Activated gamma-delta T cell treated with Interleukin-2 at 50 U/mL for 16 hours (primary cell): ENCODE measurements around the gene PSMG3.

Experiments used
- DNase-seq: peaks from one replicate; pipeline ENCODE4 v3.0.0-alpha.2; 2020

Gene PSMG3

GRCh38 chr7:1542841-1543747 lies 26.7 kb downstream of the PSMG3 start:
- no peak for DNase-seq

DNA sequence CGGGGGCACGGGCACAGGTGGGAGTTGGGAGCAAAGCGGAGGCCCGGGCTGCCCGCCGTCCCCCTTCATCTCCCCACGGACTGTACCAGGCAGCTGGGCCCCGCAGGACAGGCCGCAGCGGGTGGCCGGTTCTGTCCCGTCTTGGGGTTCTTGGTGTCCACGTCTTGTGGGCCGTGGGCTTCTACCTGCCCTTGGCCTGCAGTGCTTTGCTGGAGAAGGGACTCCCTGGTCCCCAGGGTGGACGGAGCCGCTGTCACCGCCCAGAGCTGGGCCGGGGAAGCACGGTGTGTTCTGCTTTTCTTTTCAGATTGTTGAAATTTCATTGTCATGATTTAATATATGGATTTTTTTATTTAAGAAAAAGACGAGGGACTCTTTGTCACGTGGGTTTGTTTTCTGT lies 27.5 kb downstream of the PSMG3 start:
- DNase-seq, result no peak

DNA sequence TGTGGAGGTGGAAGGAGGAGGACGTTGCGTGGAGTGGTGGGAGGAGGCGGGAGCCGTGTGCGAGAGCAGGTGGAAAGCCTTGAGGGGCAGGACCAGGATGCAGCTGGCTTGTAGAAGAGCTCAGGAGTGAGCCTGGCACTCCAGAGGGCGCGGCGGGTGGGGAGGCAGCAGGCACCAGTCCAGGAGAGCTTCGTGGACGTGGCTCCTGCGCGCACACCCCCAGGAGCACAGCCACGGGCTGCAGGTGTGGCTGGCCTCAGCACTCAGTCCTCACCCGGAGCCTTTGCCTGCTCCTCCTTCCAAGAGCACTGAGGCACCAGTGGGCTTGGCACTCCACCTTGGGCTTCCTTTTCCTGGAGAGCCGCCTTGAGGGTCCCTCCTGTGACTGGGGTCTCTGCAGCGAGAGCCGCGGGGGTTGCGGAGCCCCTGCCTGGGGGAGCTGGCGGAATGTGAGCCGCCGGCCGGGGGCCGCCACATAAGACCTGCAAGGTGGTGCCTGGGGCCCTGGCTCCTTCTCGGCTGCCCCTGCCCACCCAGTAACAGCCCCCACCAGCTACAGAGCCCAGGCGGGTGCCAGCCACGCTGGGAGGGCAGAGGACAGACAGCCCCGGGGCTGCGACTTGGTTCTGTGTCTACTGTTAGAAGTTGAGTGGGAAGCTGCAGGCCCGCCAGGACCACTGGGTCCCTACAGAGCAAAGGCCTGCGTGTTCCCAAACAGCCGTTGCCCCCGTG lies 28.2 kb downstream of the PSMG3 start:
- DNase-seq, result no peak

DNA sequence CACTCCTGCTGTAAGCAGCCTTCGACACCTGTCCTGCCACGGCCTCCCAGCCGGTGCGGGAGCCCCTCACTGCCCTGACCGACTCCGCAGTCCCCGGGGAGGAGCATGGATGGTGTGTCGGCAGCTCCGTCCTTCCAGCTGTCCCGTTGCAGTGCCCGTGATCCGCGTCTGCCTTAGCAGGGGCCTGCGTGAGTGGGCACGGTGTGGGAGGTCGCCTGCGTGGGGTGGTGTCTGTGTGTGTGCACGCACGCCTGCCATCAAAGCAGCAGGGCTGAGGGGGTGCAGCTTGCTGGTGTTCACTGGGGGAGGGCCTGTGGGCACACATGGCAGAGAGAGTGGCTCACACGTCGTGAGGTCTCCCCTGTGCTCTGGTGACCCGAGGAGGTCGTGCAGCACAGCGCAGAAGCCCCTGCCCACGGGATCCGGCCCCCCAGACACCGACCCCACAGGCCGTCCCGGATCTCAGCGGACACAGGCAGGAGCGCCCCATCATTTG lies 29.0 kb downstream of the PSMG3 start:
- no peak for DNase-seq

DNA sequence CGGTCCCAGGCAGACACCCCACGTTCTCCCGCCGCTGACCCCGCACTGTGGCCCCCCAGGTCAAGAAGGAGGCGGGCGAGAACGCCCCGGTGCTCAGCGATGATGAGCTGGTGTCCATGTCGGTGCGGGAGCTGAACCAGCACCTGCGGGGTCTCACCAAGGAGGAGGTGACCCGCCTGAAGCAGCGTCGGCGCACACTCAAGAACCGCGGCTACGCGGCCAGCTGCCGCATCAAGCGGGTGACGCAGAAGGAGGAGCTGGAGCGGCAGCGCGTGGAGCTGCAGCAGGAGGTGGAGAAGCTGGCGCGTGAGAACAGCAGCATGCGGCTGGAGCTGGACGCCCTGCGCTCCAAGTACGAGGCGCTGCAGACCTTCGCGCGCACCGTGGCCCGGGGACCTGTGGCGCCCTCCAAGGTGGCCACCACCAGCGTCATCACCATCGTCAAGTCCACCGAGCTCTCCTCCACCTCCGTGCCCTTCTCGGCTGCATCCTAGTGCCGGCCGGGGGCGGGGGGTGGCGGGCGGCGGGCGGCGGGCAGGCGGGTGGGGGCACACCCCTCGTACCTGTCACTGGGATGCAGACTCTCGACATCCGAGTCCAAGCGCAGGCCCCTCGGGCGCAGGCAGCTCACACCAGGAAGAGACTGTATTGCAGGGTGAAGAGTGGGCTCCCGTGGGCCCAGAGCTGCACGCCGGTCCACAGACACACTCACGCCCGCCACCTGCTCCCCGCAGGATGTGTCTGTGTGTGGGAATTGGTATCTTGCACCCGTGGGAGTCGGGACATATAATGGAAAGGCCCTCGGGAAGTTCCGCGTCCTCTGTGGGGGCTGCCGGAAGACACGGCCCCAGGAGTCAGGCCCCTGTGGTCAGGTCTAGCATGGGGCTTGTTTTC lies 29.7 kb downstream of the PSMG3 start:
- no peak for DNase-seq

GRCh38 chr7:1539181-1539881 lies 30.5 kb downstream of the PSMG3 start:
- DNase-seq, result no peak

DNA sequence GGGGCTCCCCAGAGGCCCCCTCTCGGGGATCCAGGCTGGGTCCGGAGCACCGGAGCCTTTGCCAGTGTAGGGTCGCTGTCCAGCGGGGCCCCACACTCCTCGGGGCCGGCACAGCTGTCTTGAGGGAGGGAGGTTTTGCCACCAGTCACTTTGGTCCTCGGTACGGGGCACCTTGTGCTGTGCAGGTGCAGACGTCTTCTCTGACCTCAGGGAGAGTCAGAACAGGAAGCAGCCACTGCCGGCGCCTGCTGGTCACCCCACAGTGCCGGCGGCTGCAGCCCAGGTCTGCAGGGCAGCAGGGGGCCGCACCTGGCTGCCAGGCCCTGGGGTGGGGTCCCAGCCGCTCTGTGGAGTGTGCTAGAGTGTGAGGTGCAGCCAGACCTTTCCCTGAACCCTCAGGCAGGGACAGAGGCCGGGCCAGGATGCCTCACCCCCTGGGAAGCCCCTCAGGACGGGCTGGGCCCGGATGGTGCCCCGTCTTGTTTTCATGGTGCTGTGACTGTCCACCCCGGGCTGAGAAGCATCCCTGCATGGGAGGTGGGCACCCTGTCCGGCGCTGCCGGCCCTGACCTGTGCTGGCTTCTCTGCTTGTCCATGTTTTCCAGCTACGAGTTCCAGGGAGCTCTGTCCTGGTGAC lies 31.2 kb downstream of the PSMG3 start:
- no peak for DNase-seq

GRCh38 chr7:1537535-1538412 lies 32.1 kb downstream of the PSMG3 start:
- no peak for DNase-seq

DNA sequence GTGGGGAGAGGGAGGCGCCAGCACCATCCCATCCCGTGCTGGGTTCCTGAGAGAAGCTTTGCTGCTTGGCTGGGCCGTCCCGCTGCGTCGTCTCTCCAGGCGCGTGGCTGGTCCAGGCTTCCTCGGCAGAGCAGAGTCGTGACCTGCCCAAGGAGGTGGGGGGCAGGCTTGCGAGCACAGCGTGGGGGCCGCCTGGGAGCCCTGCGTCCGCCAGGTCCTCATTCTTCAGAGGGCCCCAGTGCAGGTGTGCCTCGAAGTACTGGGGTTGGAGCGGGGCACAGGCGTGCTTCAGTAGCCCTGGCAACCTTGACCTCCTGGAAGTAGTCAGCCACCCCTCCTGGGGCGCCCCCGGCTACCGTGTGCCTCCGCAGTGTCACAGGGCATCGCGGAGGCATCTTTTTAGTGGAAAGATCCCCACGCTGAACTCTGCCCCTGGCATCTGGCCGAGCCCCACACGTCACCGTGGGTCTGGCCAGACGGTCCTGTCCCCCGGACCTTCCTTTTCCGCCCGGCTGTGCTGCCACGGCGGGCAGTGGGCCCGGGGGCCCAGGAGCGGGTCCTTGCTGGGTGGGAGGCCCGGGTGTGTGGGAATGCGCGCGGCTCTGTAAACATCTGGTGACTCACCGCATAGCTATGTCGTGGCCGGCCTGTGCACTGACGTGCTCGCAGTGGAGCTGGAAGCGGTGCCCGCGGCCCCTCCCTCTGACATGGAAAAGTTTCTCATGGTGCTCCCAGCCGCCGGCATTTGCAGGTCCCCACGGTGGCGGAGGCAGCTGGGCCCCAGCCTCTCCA lies 32.9 kb downstream of the PSMG3 start:
- no peak for DNase-seq

DNA sequence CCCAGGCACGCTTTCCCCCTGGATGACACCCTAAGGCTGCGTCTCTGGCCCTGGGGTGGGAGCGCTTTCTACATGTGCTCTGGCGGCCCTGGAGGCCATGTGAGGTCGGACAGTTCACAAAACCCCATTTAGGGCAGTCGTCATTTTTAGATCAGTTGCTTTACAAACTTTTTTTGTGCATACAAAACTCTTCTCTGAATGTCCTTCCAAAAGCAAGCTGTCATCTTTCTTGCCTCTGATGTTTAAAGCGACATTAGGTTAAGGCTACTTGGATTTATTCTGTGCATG lies 33.4 kb downstream of the PSMG3 start:
- no peak for DNase-seq

DNA sequence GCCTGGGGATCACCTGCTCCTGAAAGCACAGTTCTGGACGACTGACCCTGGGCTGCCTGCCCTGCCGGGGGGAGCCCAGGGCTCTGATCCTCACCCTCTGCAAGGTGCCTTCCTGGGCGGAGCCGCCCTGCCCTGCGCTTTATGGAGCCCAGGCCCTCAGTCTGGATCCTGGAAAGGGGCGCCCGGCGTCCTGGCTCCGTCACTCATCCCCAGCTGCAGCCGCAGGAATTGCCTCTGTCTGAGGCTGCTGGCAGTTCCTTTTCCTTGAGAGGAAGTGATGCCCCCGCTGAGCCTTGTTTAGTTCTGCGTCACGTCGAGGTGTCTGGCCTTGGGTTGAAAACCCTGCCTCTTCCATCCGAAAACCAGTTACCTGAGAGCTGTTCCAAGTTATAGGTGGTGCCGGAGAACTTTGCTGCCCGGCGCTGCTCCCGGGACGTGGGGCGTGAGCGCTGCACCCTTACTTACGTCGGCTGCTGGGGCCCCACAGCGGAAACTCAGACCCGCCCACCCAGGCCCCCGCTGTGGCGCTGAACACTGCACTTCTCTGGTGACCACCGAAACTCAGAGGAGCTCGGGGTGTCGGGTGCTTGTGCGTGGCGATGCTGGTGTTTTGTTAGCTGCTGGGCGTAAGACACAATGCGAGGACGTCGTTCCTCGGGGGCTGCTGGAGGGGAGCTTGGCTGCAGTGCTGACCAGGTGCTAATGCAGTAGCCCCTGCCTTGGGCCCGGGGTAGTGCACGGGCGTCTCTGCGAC lies 34.0 kb downstream of the PSMG3 start:
- no peak for DNase-seq

DNA sequence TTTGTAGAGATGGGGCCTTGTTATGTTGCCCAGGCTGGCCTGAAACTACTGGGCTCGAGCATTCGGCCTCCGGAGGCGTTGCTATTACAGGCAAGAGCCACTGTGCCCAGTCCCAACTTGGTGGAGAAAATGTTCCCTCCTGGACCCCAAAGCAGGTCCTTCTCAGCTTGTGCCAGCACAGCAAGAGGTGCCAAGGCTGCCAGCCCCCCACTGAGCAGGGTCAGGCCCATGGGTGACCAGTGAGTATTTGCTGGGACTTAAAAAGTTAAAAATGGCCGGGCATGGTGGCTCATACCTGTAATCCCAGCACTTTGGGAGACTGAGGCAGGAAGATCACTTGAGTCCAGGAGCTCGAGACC lies 34.8 kb downstream of the PSMG3 start:
- DNase-seq, result no peak

- no peak for DNase-seq
Measured at GRCh38 chr7:1534330-1535099, 35.3 kb downstream of the PSMG3 start.

DNA sequence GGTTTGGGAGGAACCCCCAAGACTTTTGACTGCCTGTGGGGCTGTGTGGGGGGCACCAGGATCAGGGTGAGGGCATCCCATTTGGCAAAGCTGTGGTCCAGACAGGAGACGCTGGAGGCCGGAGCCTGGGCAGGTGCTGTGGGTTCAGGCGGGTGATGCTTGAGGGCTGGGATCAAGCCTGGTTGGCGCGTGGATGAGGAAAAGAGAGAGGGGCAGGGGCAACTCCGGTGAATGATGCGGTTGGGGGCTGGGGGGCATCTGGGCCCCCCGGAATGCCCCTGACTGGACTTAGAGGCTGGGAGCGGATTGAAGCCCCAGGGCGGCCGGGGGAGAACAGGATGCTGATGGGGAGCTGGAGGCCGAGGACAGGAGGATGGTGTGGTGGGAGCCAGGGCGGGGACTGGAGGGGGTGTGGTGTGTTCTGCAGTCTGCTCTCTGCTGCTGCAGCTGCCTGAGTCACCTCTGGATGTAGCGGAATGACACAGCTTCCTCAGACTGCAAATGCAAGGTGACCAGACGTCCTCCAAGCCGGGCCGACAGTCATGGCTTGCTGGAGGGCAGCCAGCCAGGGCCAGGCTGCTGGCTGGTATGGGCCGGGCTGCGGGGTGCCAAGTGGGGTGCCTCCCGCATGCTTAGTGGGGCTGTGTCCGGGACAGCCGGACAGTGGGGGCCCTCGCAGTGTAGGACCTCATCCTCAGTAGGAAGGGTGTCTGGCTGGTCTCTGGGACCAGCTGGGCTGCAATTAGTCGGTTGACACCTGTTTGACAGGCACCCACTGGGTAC lies 36.1 kb downstream of the PSMG3 start:
- DNase-seq, result no peak

GRCh38 chr7:1533255-1533546 lies 36.6 kb downstream of the PSMG3 start:
- no peak for DNase-seq

DNA sequence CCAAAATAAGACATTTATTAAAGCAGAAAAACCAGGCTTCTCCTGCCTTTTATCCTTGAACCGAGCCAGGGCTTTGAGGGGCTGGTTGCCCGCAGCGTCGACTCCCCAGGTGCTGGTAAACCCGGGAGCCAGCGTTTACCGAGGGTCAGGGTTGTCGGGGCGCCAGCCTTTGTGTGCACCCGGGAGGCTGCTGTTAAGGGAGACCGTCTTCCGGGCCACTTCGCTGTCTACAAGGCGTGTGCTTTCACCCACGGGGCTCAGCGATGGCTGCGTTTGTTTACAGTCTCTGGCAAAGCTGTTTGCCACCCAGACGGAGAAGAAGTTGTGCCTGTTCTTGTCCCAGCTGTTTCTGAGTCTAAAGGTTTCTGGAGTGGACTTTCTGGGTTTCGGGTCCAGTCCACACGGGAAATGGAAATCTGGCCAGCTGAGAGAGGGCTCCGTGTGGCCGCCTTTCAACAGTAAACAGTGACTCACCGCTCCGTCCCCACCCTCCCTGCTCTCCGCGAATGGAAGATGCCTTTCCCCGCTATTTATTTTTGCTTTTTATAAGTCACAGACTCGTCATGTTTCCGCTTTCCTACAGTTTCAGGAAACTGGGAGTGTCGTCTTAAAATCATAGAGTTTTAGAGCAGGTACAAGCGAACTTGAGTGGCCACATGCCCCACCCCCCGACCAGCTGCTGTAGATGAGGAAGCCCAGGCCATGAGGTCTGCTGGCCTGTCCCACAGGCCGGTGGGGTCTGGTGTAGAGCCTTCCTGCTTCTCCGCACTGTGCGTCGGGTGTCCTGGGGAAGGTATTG lies 37.2 kb downstream of the PSMG3 start:
- DNase-seq, result peak; percentile 54

GRCh38 chr7:1531979-1532455 lies 37.8 kb downstream of the PSMG3 start:
- DNase-seq, result no peak
